ENCODE results near the gene CHPT1. TPM values are rescaled to one million over a fixed set of nuclear protein-coding genes. Genes with fewer than 3 reads are reported as not detected.
A peak's percentile ranks its signal among the peaks of the same experiment; 100 is the strongest.

The CHPT1 gene
- total and polyA plus RNA-seq, 2 donors (not counting 3 experiments of a cell fraction or from before 2014, with no cell fraction given) = 12.1 to 19.3 TPM

- Histone ChIP-seq H3K79me2 (ENCODE audit: control insufficient read depth, insufficient read depth, low read length) (no peaks in the 10 kb centered on the region), H3K4me3 (replicated peaks in 1 of 3; ENCODE audit: insufficient read depth in 1 of 3, low read depth in 1 of 3, low read length in 3 of 3) (no peak overlapping the region), H3K9me3 (replicated peaks; ENCODE audit: control insufficient read depth, insufficient read depth, low read length) (no peaks in the 10 kb centered on the region), H4K20me1 (replicated peaks; ENCODE audit: control insufficient read depth, extremely low read depth, insufficient read depth, low read length) (no peaks in the 10 kb centered on the region), H3K4me1 (ENCODE audit: control insufficient read depth, extremely low read depth, insufficient read depth, low read length) (no peaks in the 10 kb centered on the region), H2AFZ (ENCODE audit: low read depth, low read length) (no peak overlapping the region), H3K36me3 (ENCODE audit: control insufficient read depth in 2 of 2, extremely low read depth in 1 of 2, insufficient read depth in 2 of 2, low read length in 2 of 2) (peaks cover 0 to 3% of the 10 kb centered on the region in 2 experiments), H3K27ac (ENCODE audit: insufficient read depth, low read depth, low read length) (no peak overlapping the region), H3K4me2 (ENCODE audit: insufficient read depth, low read length) (no peak overlapping the region), H3K9ac (replicated peaks; ENCODE audit: extremely low read depth, insufficient read depth, low read length) (no peak overlapping the region), H3K9me1 (replicated peaks; ENCODE audit: control insufficient read depth, extremely low read depth, insufficient read depth, low read length) (no peaks in the 10 kb centered on the region), H3K27me3 (ENCODE audit: control insufficient read depth in 2 of 2, insufficient read depth in 2 of 2, low read length in 2 of 2) (no peaks in the 10 kb centered on the region)
- intact Hi-C loops (cut with micrococcal nuclease) (loop anchor here (1.0 to 2.0 kb wide), 3 partner anchors 89 to 345 kb away; no protein-coding TSS in a partner anchor), dilution Hi-C loops (cut with MboI; ENCODE audit: extremely low pct_ligation_motif_present, low sequenced_read_pairs) (no loop called here)
- DNase-seq (ENCODE audit: low read depth, low spot score) (peak; percentile 33), FAIRE-seq (no peak)
- ChIA-PET CTCF (interaction anchor here (0.6 to 3.9 kb wide), 51 partner anchors 8 to 1784 kb away, joined by 3 to 57 read pairs (median 4); partner anchors contain the start of genes ARL1 and GNPTAB), POLR2A (no interaction called here)
- TF ChIP-seq MAX (IDR thresholded peaks at IDR 0.05; ENCODE audit: insufficient read depth, insufficient read length) (no peak), GATA2 (IDR thresholded peaks at IDR 0.05; ENCODE audit: insufficient read depth, insufficient read length, low read depth, low read length) (no peak), EZH2 (IDR thresholded peaks at IDR 0.05; ENCODE audit: borderline replicate concordance, low read depth, low read length, severe bottlenecking) (no peak), CTCF (IDR thresholded peaks at IDR 0.05; ENCODE audit: extremely low read depth in 1 of 2, insufficient read depth in 1 of 2, low read depth in 1 of 2, low read length in 2 of 2) (peak; percentile 53 to 64), MYC (IDR thresholded peaks at IDR 0.05; ENCODE audit: low read depth, low read length) (no peak), POLR2AphosphoS5 (IDR thresholded peaks at IDR 0.05; ENCODE audit: insufficient read depth, low read depth, low read length) (no peak)
- no TSS peak for BruUV-seq (replicated peaks)
Observed at GRCh38 chr12:101759396-101760047, 62.1 kb downstream of the CHPT1 start.

Data from endothelial cell of umbilical vein (primary cell).